ENCODE measurements around the gene PRAMEF20. TPM values are rescaled to one million over a fixed set of nuclear protein-coding genes. Genes with fewer than 3 reads are reported as not detected.

PRAMEF20 gene
- total RNA-seq, 2 donors from 2014 or later: not detected

DNA sequence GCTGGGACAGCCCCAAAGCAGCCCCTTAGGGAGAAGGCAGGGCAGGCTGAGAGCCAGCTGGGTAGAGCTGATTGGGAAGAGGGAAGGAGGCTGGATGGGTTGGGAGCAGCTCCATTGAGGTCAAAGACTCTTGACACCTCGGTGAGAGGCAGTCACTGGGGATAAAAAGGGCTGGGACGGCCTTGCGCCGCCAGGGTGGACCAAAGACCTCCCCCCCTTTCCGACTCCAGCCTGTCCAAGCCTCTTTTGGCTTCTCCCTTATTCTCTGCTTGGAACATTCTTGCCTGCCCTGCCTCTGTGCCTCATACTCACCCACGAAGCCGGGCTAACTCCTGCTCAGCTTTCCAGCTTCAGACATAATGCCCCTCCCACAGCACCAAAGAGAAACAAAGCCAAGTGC is 52.4 kb downstream of the PRAMEF20 start:
- H3K4me1 ChIP-seq (ENCODE audit: control insufficient read depth in 1 of 2, low read depth in 2 of 2): no peaks in the 10 kb centered on the region
- ATAC-seq (ENCODE audit: insufficient number of reproducible peaks, low FRiP score, low read depth) (no peak), DNase-seq (ENCODE audit: low spot score) (no peak)
- no peaks in the 10 kb centered on the region for H3K9me3 ChIP-seq
- no peak overlapping the region for H3K4me3 ChIP-seq
- H3K27me3 ChIP-seq (replicated peaks; ENCODE audit: insufficient read depth): no peaks in the 10 kb centered on the region
- TF ChIP-seq, protein P1, sequence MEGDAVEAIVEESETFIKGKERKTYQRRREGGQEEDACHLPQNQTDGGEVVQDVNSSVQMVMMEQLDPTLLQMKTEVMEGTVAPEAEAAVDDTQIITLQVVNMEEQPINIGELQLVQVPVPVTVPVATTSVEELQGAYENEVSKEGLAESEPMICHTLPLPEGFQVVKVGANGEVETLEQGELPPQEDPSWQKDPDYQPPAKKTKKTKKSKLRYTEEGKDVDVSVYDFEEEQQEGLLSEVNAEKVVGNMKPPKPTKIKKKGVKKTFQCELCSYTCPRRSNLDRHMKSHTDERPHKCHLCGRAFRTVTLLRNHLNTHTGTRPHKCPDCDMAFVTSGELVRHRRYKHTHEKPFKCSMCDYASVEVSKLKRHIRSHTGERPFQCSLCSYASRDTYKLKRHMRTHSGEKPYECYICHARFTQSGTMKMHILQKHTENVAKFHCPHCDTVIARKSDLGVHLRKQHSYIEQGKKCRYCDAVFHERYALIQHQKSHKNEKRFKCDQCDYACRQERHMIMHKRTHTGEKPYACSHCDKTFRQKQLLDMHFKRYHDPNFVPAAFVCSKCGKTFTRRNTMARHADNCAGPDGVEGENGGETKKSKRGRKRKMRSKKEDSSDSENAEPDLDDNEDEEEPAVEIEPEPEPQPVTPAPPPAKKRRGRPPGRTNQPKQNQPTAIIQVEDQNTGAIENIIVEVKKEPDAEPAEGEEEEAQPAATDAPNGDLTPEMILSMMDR (IDR thresholded peaks at IDR 0.05): no peak
- no peak overlapping the region for H3K27ac ChIP-seq
- no peaks in the 10 kb centered on the region for H3K36me3 ChIP-seq

DNA sequence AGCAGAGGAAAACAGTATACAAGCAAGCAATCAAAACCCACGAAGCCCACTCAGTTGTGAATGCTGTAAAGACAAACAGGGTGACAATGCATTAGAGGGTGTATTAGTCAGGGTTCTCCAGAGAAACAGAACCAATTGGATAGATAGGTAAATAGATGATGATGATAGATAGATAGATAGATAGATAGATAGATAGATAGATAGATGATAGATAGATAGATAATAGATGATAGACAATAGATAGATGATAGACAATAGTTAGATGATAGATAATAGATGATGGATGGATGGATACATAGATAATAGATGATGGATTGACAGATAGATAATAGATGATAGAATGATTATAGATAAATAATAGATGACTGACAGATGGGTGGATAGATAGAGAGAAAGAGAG is 55.3 kb downstream of the PRAMEF20 start:
- Histone ChIP-seq H3K9me3 (no peaks in the 10 kb centered on the region), H3K4me1 (ENCODE audit: control insufficient read depth in 1 of 2, low read depth in 2 of 2) (no peaks in the 10 kb centered on the region), H3K4me3 (no peak overlapping the region), H3K27me3 (replicated peaks; ENCODE audit: insufficient read depth) (no peaks in the 10 kb centered on the region), H3K27ac (no peak overlapping the region), H3K36me3 (no peaks in the 10 kb centered on the region)
- TF ChIP-seq, protein P1 (IDR thresholded peaks at IDR 0.05): no peak
- ATAC-seq (ENCODE audit: insufficient number of reproducible peaks, low FRiP score, low read depth): no peak
- DNase-seq (ENCODE audit: low spot score): no peak

DNA sequence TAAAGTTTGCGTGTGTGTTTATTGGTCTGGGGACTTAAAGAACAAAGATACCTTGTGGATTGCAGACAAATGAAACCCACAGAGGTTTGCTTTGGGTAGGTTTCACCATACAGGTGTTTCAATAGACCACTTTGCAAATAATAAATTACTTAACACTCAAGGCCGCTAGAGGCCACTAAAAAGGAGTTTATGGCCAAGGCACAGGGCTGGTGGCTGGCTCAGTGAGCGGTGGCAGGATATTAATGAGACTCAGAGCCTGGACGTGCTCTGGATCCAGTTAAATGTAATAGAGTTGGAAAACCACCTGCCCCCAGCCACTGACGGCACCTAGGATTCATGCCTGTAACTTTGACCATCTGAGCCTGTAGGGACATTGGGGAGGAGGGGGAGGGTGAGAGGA is 59.1 kb downstream of the PRAMEF20 start:
- Histone ChIP-seq H3K4me1 (ENCODE audit: control insufficient read depth in 1 of 2, low read depth in 2 of 2) (no peaks in the 10 kb centered on the region), H3K36me3 (no peaks in the 10 kb centered on the region), H3K9me3 (no peaks in the 10 kb centered on the region), H3K27me3 (replicated peaks; ENCODE audit: insufficient read depth) (no peaks in the 10 kb centered on the region), H3K27ac (no peak overlapping the region), H3K4me3 (no peak overlapping the region)
- ATAC-seq (ENCODE audit: insufficient number of reproducible peaks, low FRiP score, low read depth) (no peak), DNase-seq (ENCODE audit: low spot score) (no peak)
- TF ChIP-seq, protein P1 (IDR thresholded peaks at IDR 0.05): no peak

Other genes starting within 250 kb of the PRAMEF20 start
- not detected for gene HNRNPCL4, start 244.8 kb upstream of the PRAMEF20 start, total RNA-seq
- gene PRAMEF9, start 238.6 kb upstream of the PRAMEF20 start, total RNA-seq: not detected
- gene PRAMEF13, start 209.0 kb upstream of the PRAMEF20 start, total RNA-seq: not detected
- not detected for gene PRAMEF18, start 184.3 kb upstream of the PRAMEF20 start, total RNA-seq
- gene PRAMEF5, start 156.3 kb upstream of the PRAMEF20 start, total RNA-seq: not detected
- gene PRAMEF8, start 125.3 kb upstream of the PRAMEF20 start, total RNA-seq: not detected
- not detected for gene PRAMEF33, start 106.9 kb upstream of the PRAMEF20 start, total RNA-seq
- gene PRAMEF15, start 94.9 kb upstream of the PRAMEF20 start, total RNA-seq: not detected
- gene PRAMEF14, start 63.3 kb upstream of the PRAMEF20 start, total RNA-seq: not detected
- gene PRAMEF19, start 38.5 kb upstream of the PRAMEF20 start, total RNA-seq: not detected
- gene PRAMEF17, start 20.8 kb upstream of the PRAMEF20 start, total RNA-seq: not detected
- not detected for gene LRRC38, start 103.6 kb downstream of the PRAMEF20 start, total RNA-seq
- 10 to 100 TPM; 13.8 to 20.7 TPM for gene PDPN, start 173.4 kb downstream of the PRAMEF20 start, total RNA-seq